Measurements from ENCODE around the gene SLITRK6. TPM values are rescaled to one million over a fixed set of nuclear protein-coding genes. Genes with fewer than 3 reads are reported as not detected.

The SLITRK6 gene
- total and polyA plus RNA-seq, 2 of the 8 experiments (the other 6 are each of a cell fraction or from before 2014, with no cell fraction given): 0.11 to 0.17 TPM

DNA sequence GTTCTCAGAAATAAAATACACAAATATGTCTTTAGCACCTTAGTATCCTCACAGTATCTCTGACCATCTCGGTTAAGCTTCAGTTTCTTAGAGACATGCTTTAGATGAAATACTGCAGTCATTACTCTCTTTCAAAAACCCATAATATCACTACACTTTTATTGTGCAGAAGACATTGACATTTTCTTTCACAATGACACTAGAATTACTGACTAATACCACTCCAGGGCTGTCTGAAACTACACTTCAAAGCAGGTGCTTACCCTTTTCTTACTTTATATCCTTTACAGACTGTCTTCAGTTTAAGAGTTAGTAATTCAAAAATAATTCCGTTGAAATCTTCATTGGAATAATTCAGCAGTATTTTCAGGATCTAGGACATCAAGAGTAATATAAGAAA lies 42.2 kb upstream of the SLITRK6 start:
- Histone ChIP-seq H3K27ac (ENCODE audit: low read depth, low read length) (no peak overlapping the region), H3K36me3 (ENCODE audit: control insufficient read depth in 2 of 4, insufficient read depth in 4 of 4, low read length in 3 of 4) (no peaks in the 10 kb centered on the region), H4K91ac (replicated peaks; ENCODE audit: insufficient read length, low read length) (no peak overlapping the region), H2BK5ac (ENCODE audit: low read depth, low read length) (no peak overlapping the region), H3K23me2 (ENCODE audit: low read depth, low read length) (no peaks in the 10 kb centered on the region), H2AFZ (ENCODE audit: low read length) (no peak overlapping the region), H4K8ac (ENCODE audit: extremely low read depth, insufficient read depth, low read length) (no peak overlapping the region), H3K79me1 (ENCODE audit: low read depth, low read length) (no peaks in the 10 kb centered on the region), H3K18ac (ENCODE audit: extremely low read depth, low read length) (no peak overlapping the region), H3K4me3 (ENCODE audit: extremely low read depth in 1 of 4, insufficient read depth in 2 of 4, low read depth in 3 of 4, low read length in 4 of 4) (no peak overlapping the region), H3K27me3 (replicated peaks in 1 of 4; ENCODE audit: control insufficient read depth in 3 of 4, extremely low read depth in 1 of 4, insufficient read depth in 3 of 4, low read length in 3 of 4) (no peaks in the 10 kb centered on the region), H2BK15ac (ENCODE audit: low read length) (no peak overlapping the region), H2AK5ac (ENCODE audit: low read depth, low read length) (no peak overlapping the region), H4K5ac (ENCODE audit: insufficient read length, low read depth, low read length) (no peak overlapping the region), H2BK20ac (ENCODE audit: low read length) (no peak overlapping the region), H3K14ac (ENCODE audit: insufficient read length) (no peak overlapping the region), H3K4me1 (replicated peaks in 1 of 4; ENCODE audit: control insufficient read depth in 3 of 4, insufficient read depth in 4 of 4, low read length in 3 of 4) (no peaks in the 10 kb centered on the region), H3K79me2 (ENCODE audit: control insufficient read depth in 1 of 2, insufficient read depth in 2 of 2, low read length in 2 of 2) (no peaks in the 10 kb centered on the region), H3K4me2 (ENCODE audit: insufficient read depth in 1 of 2, low read depth in 2 of 2, low read length in 2 of 2) (no peak overlapping the region), H3K9ac (replicated peaks in 1 of 4; ENCODE audit: extremely low read depth in 1 of 4, low read depth in 3 of 4, low read length in 3 of 4) (no peak overlapping the region), H3K4ac (replicated peaks; ENCODE audit: insufficient read length, low read depth, low read length) (no peak overlapping the region), H2BK120ac (replicated peaks; ENCODE audit: low read depth, low read length) (no peak overlapping the region), H3K9me3 (ENCODE audit: insufficient read depth in 2 of 2, low read depth in 1 of 2, low read length in 1 of 2) (no peaks in the 10 kb centered on the region), H4K20me1 (replicated peaks in 1 of 2; ENCODE audit: control insufficient read depth in 1 of 2, insufficient read depth in 2 of 2, low read length in 2 of 2) (no peaks in the 10 kb centered on the region), H3K23ac (ENCODE audit: insufficient read length) (no peak overlapping the region), H3K56ac (replicated peaks; ENCODE audit: insufficient read length, low read depth, low read length) (no peak overlapping the region), H2BK12ac (ENCODE audit: low read depth, low read length) (no peak overlapping the region)
- DNase-seq (ENCODE audit: low read depth in 1 of 2, low spot score in 2 of 2) (no peak), FAIRE-seq (no peak)
- ChIA-PET CTCF (ENCODE audit: partially characterized antibody) (interaction anchor here (1.0 kb wide), 1 partner anchor 13 kb away, joined by 3 read pairs; no protein-coding TSS in a partner anchor), POLR2A (ENCODE audit: partially characterized antibody) (no interaction called here)
- 50% methylated on average over 2 of the region's 2 CpGs; no CpG with 5 or more reads in 1 of the 2 experiments for WGBS, 2 experiments (ENCODE audit: extremely low coverage in 1 of 2, insufficient coverage in 1 of 2, insufficient read length in 1 of 2, insufficient replicate concordance in 2 of 2, low coverage in 1 of 2, low lambda C conversion rate in 2 of 2, missing lambda C conversion rate in 1 of 2)
- TF ChIP-seq RXRA (IDR thresholded peaks at IDR 0.05; ENCODE audit: insufficient read depth, low read depth, low read length) (no peak), ZNF274 (IDR thresholded peaks at IDR 0.05; ENCODE audit: borderline replicate concordance, extremely low read depth, low read length) (no peak), CREB1 (IDR thresholded peaks at IDR 0.05) (no peak), EZH2 (IDR thresholded peaks at IDR 0.05; ENCODE audit: low read depth, low read length, severe bottlenecking) (no peak), RNF2 (IDR thresholded peaks at IDR 0.05; ENCODE audit: borderline replicate concordance, low read depth, low read length, missing control alignments, poor library complexity, severe bottlenecking) (no peak), EGR1 (IDR thresholded peaks at IDR 0.05; ENCODE audit: borderline replicate concordance, low read depth, low read length) (no peak), EP300 (IDR thresholded peaks at IDR 0.05; ENCODE audit: borderline replicate concordance in 1 of 2, low read depth in 2 of 2, low read length in 2 of 2) (no peak), SAP30 (IDR thresholded peaks at IDR 0.05; ENCODE audit: insufficient read depth, insufficient replicate concordance, low read length) (no peak), FOSL1 (IDR thresholded peaks at IDR 0.05; ENCODE audit: insufficient read depth, low read depth, low read length) (no peak)
- TF ChIP-seq, protein P1, sequence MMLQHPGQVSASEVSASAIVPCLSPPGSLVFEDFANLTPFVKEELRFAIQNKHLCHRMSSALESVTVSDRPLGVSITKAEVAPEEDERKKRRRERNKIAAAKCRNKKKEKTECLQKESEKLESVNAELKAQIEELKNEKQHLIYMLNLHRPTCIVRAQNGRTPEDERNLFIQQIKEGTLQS (IDR thresholded peaks at IDR 0.05; ENCODE audit: insufficient read depth, low read depth, low read length): no peak
- TF ChIP-seq, protein P2, sequence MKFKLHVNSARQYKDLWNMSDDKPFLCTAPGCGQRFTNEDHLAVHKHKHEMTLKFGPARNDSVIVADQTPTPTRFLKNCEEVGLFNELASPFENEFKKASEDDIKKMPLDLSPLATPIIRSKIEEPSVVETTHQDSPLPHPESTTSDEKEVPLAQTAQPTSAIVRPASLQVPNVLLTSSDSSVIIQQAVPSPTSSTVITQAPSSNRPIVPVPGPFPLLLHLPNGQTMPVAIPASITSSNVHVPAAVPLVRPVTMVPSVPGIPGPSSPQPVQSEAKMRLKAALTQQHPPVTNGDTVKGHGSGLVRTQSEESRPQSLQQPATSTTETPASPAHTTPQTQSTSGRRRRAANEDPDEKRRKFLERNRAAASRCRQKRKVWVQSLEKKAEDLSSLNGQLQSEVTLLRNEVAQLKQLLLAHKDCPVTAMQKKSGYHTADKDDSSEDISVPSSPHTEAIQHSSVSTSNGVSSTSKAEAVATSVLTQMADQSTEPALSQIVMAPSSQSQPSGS (IDR thresholded peaks at IDR 0.05; ENCODE audit: low read length): no peak

Data from H1 (cell line).